Measurements from ENCODE around the gene TEAD1.

The TEAD1 gene

DNA sequence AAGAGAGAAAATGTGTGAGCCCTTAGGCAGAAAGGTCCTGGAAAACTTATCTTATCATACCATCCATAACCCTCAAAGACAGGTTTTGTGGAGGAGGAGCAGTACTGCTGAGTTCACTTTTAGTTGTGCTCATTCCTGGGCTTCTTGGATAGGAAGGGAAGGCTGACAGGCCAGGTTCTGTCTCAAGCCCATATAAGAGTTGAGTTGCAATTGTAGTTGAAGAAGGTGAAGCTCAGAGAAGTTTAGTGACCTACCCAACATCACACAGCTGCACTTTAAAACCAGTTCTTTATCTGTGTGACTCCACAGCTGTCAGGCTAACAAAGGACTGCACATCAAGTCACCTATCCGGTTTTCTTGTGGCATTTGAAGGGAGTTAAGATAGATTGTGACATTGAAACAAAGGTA, 13.0 kb downstream of the TEAD1 start:
- in situ Hi-C loops (cut with HindIII; ENCODE audit: low sequenced_read_pairs), result loop anchor here (25.0 kb wide), 1 partner anchor 150 kb away; no protein-coding TSS in a partner anchor
- DNase-seq (ENCODE audit: low read depth, low spot score), result no peak
- H3K4me3 ChIP-seq (ENCODE audit: low read depth, low read length), result no peak overlapping the region
- TF ChIP-seq, protein P1, sequence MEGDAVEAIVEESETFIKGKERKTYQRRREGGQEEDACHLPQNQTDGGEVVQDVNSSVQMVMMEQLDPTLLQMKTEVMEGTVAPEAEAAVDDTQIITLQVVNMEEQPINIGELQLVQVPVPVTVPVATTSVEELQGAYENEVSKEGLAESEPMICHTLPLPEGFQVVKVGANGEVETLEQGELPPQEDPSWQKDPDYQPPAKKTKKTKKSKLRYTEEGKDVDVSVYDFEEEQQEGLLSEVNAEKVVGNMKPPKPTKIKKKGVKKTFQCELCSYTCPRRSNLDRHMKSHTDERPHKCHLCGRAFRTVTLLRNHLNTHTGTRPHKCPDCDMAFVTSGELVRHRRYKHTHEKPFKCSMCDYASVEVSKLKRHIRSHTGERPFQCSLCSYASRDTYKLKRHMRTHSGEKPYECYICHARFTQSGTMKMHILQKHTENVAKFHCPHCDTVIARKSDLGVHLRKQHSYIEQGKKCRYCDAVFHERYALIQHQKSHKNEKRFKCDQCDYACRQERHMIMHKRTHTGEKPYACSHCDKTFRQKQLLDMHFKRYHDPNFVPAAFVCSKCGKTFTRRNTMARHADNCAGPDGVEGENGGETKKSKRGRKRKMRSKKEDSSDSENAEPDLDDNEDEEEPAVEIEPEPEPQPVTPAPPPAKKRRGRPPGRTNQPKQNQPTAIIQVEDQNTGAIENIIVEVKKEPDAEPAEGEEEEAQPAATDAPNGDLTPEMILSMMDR (IDR thresholded peaks at IDR 0.05; ENCODE audit: low read depth, low read length), result no peak

DNA sequence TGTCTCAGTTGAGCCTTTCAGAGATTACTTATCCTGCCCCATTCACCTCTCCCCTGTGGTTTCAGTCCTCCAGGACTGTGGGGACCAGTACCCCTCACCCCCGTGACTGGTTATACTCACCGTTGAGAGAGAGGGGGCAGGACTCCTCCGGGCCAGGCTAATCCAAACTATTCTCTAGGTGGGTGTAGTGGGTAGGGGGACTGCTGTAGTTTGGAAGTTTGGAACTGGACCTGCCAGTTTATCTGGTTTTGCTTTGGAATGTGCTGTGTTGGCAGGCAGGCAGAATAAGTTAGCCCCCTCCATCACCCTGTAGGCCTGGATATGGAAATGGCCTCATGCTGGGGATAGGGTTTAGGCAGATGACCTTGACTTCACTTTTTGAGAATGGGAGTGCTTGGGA, 13.5 kb downstream of the TEAD1 start:
- no peak overlapping the region for H3K4me3 ChIP-seq (ENCODE audit: low read depth, low read length)
- in situ Hi-C loops (cut with HindIII; ENCODE audit: low sequenced_read_pairs), result loop anchor here (25.0 kb wide), 1 partner anchor 150 kb away; no protein-coding TSS in a partner anchor
- DNase-seq (ENCODE audit: low read depth, low spot score), result no peak
- TF ChIP-seq, protein P1 (IDR thresholded peaks at IDR 0.05; ENCODE audit: low read depth, low read length), result no peak

DNA sequence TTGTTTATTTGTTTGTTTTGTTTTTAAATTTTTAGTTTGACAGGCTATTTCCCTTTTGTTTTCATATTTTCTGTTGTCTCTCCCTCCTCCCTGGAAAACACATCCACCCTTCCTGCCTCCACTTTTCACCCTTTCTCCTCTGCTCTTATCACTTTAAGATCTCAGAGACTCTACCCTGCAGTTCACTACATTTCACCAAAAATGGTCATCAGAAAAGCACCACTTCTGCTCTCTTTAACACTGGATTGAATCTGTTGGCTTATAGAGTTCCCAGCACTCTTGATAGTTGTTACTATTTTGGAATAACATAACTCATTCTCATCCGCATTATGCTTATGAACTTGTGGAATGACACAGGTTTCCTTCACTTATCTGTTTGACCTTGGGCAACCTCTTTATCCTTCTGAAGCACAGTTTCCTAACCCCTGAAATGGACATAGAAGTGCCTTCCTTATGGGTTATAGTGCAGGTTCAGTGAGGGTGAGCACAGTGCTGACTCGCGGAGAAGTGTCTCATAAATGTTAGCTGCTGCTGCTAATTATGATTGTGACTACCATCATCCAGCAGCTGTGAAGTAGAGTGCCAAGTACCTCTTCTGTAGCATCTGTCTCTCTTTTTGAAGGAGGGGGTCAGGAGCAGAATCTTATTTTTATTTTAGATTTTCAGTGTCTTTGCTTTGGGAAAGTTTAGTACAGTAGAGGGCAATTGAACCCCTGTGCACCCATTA, 15.0 kb downstream of the TEAD1 start:
- TF ChIP-seq, protein P1 (IDR thresholded peaks at IDR 0.05; ENCODE audit: low read depth, low read length), result no peak
- in situ Hi-C loops (cut with HindIII; ENCODE audit: low sequenced_read_pairs), result loop anchor here (25.0 kb wide), 1 partner anchor 148 kb away; no protein-coding TSS in a partner anchor
- DNase-seq (ENCODE audit: low read depth, low spot score), result no peak
- no peak overlapping the region for H3K4me3 ChIP-seq (ENCODE audit: low read depth, low read length)

DNA sequence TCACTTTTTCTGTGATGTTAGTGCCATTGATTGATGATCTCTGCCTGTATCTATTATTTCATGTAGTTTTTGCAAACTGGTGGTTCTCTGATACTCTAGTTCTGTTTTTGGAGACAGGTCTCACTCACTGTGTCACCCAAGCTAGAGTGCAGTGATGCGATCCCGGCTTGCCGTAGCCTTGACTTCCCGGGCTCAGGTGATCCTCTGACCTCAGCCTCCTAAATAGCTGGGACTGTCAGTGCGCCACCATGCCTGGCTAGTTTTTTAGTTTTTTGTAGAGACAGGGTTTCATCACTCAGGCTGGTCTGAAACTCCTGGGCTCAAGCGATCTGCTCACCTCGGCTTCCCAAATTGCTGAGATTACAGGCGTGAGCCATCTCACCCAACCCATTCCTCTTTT, 16.4 kb downstream of the TEAD1 start:
- in situ Hi-C loops (cut with HindIII; ENCODE audit: low sequenced_read_pairs), result loop anchor here (25.0 kb wide), 1 partner anchor 147 kb away; no protein-coding TSS in a partner anchor
- TF ChIP-seq, protein P1 (IDR thresholded peaks at IDR 0.05; ENCODE audit: low read depth, low read length), result no peak
- no peak overlapping the region for H3K4me3 ChIP-seq (ENCODE audit: low read depth, low read length)
- DNase-seq (ENCODE audit: low read depth, low spot score), result no peak

DNA sequence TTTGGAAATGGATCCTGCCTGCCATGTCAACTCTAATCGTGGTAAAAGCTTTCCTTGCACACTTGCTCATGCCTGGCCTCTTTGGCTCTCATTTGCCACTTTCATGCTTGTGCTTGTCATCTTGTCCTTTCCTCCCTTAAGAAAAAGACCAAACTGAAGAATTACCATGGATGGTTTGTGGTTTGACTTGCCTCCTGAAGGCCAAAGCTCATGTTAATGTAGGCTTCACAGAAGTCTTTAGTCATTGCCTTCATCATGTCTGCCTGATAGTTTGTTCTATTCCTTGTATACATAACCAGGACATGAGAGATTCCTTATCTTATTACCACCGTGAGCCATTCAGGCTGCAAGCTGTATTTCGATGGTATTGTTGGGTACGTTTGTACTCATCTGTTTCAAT, 17.3 kb downstream of the TEAD1 start:
- in situ Hi-C loops (cut with HindIII; ENCODE audit: low sequenced_read_pairs), result loop anchor here (25.0 kb wide), 1 partner anchor 146 kb away; no protein-coding TSS in a partner anchor

DNA sequence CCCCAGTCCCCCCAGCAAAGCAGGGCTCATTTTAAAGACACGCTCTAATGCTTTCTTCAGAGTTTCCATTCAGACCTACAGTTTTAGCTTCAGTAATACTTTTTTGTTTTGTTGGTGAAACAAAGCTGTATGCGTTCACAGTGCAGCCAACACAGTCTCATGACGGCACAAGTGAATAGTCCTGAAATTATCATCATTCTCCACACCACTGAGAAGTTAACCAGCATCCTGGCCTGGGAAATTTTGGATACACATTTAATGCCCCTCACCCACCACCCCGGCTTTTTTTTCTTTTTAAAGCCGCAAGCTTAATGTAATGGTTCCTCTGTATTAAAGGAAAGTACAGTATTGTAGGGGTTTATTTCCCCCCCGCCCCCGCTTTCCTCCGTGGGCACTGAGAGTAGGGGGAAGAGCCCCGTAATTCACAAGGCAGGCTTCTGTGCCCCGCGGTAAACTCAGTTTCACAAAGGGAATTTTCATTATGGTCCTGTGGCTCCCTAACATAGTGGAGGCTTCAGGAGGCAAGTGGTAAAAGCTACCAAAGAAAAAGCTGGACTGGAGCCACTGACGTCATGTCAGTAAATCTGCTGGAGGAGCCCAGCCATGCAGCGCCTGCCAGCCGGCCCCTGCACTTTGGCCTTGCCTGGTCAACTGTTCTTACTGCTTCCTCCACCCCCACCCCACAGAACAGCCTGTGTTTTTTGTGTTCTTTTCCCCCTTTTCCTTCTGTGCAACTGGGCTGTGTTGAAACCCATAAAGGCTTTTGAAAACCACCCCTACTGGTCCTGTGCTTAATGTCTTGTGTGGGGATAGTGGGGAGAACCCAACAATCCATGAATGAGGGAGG, 18.2 kb downstream of the TEAD1 start:
- H3K4me3 ChIP-seq (ENCODE audit: low read depth, low read length), result peak overlapping the region; percentile 14
- peak; percentile 97 for DNase-seq (ENCODE audit: low read depth, low spot score)
- TF ChIP-seq, protein P1 (IDR thresholded peaks at IDR 0.05; ENCODE audit: low read depth, low read length), result no peak
- in situ Hi-C loops (cut with HindIII; ENCODE audit: low sequenced_read_pairs), result loop anchor here (25.0 kb wide), 1 partner anchor 145 kb away; no protein-coding TSS in a partner anchor

More for the DNA sequence above, 17.3 kb downstream of the TEAD1 start:
- DNase-seq (ENCODE audit: low read depth, low spot score), result peak; percentile 52
- H3K4me3 ChIP-seq (ENCODE audit: low read depth, low read length), result no peak overlapping the region
- TF ChIP-seq, protein P1 (IDR thresholded peaks at IDR 0.05; ENCODE audit: low read depth, low read length), result no peak
